BLaER1 (cell line): ENCODE data around the gene APOL3.
A peak's percentile ranks its signal among the peaks of the same experiment; 100 is the strongest.
"Not testable (repeated sequence)": the region's sequence is repeated elsewhere in the genome, so short reads cannot be mapped to it uniquely, and the experiment has no call there.

Source experiments
- H3K27ac ChIP-seq: shearing (Covaris generic); formaldehyde crosslinking; 2 replicates; pipeline ENCODE4 v1.8.1; 2022
- H3K27me3 ChIP-seq: shearing (Covaris generic); formaldehyde crosslinking; 2 replicates; pipeline ENCODE4 v1.8.1; 2022
- H3K36me3 ChIP-seq: shearing (Covaris generic); formaldehyde crosslinking; 2 replicates; pipeline ENCODE4 v1.8.1; 2022
- H3K4me1 ChIP-seq: shearing (Covaris generic); formaldehyde crosslinking; 2 replicates; pipeline ENCODE4 v1.8.1; 2022
- H3K4me2 ChIP-seq: shearing (Covaris generic); formaldehyde crosslinking; 2 replicates; pipeline ENCODE4 v1.8.1; 2022
- H3K4me3 ChIP-seq: shearing (Covaris generic); formaldehyde crosslinking; 2 replicates; pipeline ENCODE4 v1.8.1; 2022
- H3K9ac ChIP-seq: shearing (Covaris generic); formaldehyde crosslinking; 2 replicates; pipeline ENCODE4 v1.8.1; 2022
- H3K9me3 ChIP-seq: shearing (Covaris generic); formaldehyde crosslinking; 2 replicates; pipeline ENCODE4 v1.8.1; 2022
- H4K20me1 ChIP-seq: shearing (Covaris generic); formaldehyde crosslinking; 2 replicates; pipeline ENCODE4 v1.8.1; 2022
- Cebpa-rat ChIP-seq: shearing (Covaris generic); IDR thresholded peaks from 2 replicates; pipeline ENCODE4 v1.8.1; 2022

APOL3 gene

DNA sequence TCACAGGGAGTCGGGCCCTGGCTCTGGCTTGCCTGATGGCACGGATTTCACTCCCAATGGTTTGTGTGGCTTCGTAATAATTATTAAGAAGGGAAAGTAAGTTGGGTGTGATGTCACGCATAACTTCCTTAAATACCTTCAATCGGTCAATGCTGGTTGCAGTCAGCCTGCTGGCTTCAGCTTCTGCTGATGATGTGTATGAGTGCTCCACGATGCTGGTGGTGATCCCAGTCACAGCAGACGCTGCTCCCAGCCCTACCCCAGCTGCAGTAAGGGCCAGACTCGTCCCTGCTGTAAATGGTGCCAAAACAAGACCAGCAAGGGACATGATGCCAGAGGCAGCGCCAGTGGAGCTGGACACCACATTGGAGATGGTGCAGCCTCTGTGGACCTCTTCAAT is 19.1 kb downstream of the APOL3 start:
- Histone ChIP-seq H3K27me3 (no peaks in the 10 kb centered on the region), H3K9me3 (no peaks in the 10 kb centered on the region), H3K4me2 (no peak overlapping the region), H3K4me1 (no peaks in the 10 kb centered on the region), H3K36me3 (peaks cover 52% of the 10 kb centered on the region), H3K27ac (no peak overlapping the region), H3K4me3 (no peak overlapping the region), H4K20me1 (0 out of 2 replicates have a peak, but pooled peaks cover 5% of the 10 kb centered on the region), H3K9ac (no peak overlapping the region)
- no peak for TF ChIP-seq Cebpa-rat

DNA sequence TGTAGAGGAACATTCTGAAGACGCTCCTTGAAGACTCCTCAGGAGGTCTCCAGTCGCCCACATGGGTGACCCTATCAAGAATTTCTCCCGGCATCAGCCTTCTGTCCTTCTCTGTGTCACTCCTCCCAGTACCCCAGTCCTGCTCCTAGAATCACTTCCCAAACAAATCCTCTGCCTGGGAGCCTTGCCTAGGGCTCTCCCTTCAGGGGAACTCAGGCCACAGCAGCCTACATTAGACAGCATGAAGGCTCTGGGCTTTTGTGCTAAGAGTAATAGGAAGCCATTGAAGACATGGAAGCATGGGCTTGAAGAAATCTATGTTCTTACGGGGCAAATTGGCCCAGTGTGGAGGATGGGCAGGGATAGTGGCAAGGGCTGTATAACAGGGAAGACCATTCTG is 21.8 kb downstream of the APOL3 start:
- not testable (repeated sequence) for H3K27me3 ChIP-seq, H3K9ac ChIP-seq, H3K4me2 ChIP-seq, H3K4me3 ChIP-seq, H3K27ac ChIP-seq, H4K20me1 ChIP-seq, H3K9me3 ChIP-seq, H3K4me1 ChIP-seq
- peaks cover 41% of the 10 kb centered on the region for H3K36me3 ChIP-seq

DNA sequence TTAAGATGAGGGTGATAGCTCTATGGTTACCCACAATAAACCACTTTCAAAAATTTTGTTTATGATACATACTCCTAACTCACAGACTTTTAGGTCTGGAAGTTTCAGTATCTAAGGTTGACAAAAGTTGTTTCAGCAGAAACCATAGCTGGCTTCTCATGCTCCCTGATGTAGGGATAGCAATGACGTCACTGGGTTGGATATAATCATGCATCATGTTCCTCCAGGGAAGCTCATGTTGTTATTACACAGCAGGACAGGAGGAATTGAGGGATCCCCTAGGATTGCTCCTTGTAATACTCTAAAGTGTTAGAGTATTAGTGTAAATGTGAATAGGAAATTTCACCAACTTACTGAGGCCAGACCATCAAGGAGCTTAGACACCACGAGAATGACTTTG is 23.6 kb downstream of the APOL3 start:
- peaks cover 6% of the 10 kb centered on the region for H3K4me1 ChIP-seq
- H3K27me3 ChIP-seq: no peaks in the 10 kb centered on the region
- peaks cover 24% of the 10 kb centered on the region for H3K36me3 ChIP-seq
- no peak overlapping the region for H3K4me3 ChIP-seq
- no peak for TF ChIP-seq Cebpa-rat
- H3K9ac ChIP-seq: no peak overlapping the region
- H3K9me3 ChIP-seq: no peaks in the 10 kb centered on the region
- 0 out of 2 replicates have a peak, but pooled peaks cover 5% of the 10 kb centered on the region for H4K20me1 ChIP-seq
- no peak overlapping the region for H3K4me2 ChIP-seq
- H3K27ac ChIP-seq: no peak overlapping the region

DNA sequence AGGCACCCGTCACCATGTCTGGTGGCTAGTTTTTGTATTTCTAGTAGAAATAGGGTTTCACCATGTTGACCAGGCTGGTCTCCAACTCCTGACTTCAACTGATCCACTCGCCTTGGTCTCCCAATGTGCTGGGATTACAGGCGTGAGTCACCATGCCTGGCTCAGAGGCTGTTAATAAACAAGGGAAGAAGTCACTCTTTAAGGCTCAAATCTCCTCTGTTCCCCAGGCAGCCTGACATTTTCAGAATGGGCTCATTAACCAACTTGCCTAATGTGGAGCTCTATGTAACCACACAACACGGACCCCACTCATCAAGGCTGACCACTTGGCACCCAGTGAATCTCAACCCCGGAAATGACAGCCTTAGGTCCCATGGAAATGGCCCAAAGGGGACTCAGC is 24.1 kb downstream of the APOL3 start:
- Histone ChIP-seq H4K20me1 (0 out of 2 replicates have a peak, but pooled peaks cover 1% of the 10 kb centered on the region), H3K9me3 (no peaks in the 10 kb centered on the region)

DNA sequence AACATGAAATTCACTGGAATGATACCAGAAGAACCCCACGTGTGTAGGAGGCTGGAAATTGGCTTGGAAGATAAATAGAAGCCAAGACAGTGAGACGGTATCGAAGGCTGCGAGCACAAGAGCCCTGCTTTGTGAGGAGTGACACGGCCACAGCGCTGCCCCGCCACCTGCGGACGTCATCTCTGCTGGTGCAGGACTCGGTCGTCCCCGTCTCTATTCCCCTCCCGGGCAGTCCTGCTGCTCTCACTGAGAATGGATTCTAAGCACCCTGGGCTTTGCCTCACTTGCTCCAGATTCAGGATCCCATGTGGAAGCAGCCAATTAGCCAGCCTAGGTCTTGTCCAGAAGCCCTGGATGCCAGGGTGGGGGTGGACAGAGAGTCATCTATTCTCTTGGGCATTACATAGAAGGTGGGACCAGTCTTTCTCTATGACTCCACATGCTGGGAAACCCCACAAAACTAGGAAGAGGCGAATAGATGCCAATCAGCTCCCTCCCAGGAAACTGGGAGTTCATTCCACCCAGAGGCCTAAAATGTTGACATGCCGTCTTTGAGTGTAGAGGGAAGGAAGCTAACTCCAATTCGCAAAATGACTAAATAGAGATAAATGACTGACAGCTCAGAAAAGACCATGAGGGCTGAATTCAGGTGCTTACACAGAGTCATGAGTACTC is 25.1 kb downstream of the APOL3 start:
- TF ChIP-seq Cebpa-rat: no peak
- Histone ChIP-seq H3K36me3 (peaks cover 8% of the 10 kb centered on the region), H4K20me1 (no peaks in the 10 kb centered on the region), H3K27ac (no peak overlapping the region), H3K4me2 (no peak overlapping the region), H3K9ac (no peak overlapping the region), H3K9me3 (no peaks in the 10 kb centered on the region), H3K27me3 (no peaks in the 10 kb centered on the region), H3K4me3 (no peak overlapping the region), H3K4me1 (peaks cover 6% of the 10 kb centered on the region)

More for the DNA sequence above, 24.1 kb downstream of the APOL3 start:
- Histone ChIP-seq H3K9ac (no peak overlapping the region), H3K27me3 (no peaks in the 10 kb centered on the region), H3K36me3 (peaks cover 19% of the 10 kb centered on the region), H3K4me3 (no peak overlapping the region), H3K27ac (no peak overlapping the region), H3K4me1 (peaks cover 6% of the 10 kb centered on the region), H3K4me2 (no peak overlapping the region)
- TF ChIP-seq Cebpa-rat: no peak

DNA sequence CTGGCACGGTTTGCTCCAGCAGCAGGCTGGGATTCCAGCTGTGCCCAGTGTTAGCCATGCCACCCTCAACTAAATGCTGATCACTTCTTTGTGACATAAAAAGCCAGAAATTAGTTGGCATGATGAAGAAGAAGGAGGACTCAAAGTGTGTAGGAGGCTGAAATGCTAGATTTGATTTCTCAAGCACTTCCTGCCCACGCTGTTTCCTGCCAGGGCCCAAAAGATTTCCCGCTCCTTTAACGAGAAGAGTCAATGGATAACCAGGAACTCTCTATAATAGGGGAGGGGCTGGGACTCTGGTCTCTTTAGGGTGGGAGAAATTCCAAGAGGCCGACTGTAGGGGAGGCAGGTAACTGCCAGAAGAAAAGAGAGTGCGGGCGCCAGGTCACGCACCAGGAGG is 26.4 kb downstream of the APOL3 start:
- H3K36me3 ChIP-seq: no peaks in the 10 kb centered on the region
- H3K4me3 ChIP-seq: no peak overlapping the region
- no peak overlapping the region for H3K9ac ChIP-seq
- peaks cover 6% of the 10 kb centered on the region for H3K4me1 ChIP-seq
- no peak overlapping the region for H3K27ac ChIP-seq
- 0 out of 2 replicates have a peak overlapping the region, but pooled peaks have one; percentile 17 for H3K4me2 ChIP-seq
- no peaks in the 10 kb centered on the region for H4K20me1 ChIP-seq
- no peak for TF ChIP-seq Cebpa-rat
- no peaks in the 10 kb centered on the region for H3K9me3 ChIP-seq
- H3K27me3 ChIP-seq: no peaks in the 10 kb centered on the region

DNA sequence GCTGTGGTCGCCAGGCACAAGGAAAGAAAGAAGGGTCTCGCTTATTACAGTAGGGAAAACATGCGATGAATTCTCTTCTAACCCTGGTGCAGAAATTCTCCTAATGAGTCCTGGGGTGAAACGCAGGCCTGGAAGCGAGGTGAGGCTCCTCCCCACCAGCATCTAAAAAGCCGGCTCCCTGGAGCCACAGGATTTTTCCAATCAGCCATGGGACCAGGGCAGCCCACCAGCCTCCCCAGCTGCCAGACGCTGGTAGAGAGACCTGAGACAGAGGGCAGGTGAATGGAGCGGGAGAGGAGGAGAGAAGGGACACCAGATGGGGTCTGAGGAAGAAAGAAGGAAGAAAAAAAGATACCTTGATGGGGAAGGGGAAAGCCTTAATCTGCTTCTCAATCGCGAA is 28.6 kb downstream of the APOL3 start:
- Histone ChIP-seq H3K9ac (no peak overlapping the region), H3K4me2 (no peak overlapping the region), H3K27me3 (no peaks in the 10 kb centered on the region), H3K9me3 (no peaks in the 10 kb centered on the region), H3K4me3 (no peak overlapping the region), H4K20me1 (no peaks in the 10 kb centered on the region), H3K4me1 (peaks cover 6% of the 10 kb centered on the region), H3K36me3 (no peaks in the 10 kb centered on the region), H3K27ac (no peak overlapping the region)
- TF ChIP-seq Cebpa-rat: no peak

DNA sequence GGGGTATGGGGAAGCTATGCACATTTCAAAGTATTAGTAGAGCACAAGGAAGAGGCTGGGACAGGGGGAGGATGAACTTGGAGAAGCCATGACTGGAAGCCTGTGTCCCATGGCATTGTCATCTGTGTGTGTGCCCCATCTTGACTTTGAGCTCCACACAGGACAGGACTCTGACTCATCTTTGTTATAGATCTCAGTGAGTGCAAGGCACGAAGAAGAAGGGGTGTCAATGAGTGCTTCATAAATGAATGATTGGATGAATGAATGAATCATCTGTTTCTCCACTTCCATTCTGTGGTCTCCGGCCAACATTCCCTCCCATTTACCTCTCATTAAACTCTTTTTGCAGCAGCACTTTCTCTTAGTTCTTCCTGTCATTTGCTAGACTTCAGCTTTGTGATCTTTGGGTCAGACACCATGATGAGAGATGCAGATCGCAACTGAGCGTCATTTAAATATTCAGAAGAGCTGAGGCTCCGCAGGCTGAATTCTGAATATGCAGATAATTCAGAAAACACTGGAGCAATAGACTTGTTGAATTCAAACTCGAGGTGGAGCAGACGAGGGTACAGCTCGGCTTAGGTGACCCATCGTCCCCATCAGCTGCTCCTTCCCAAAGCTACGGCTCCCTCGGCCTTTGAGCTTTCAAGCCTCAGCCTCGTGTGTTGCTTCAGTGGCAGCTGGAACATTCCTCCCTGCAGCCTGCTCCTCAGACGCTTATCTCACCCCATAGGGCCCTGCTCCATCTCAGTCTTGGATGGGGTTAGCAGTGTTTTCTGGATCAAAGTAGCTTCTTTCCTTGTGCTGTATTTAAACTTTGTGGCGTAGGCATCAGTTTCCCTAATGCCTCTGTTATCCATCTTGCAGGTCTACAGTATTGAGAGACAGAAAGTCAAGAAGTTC is 30.8 kb downstream of the APOL3 start:
- Histone ChIP-seq H3K9ac (no peak overlapping the region), H3K36me3 (no peaks in the 10 kb centered on the region), H3K9me3 (no peaks in the 10 kb centered on the region), H3K4me3 (no peak overlapping the region), H3K4me1 (peaks cover 6% of the 10 kb centered on the region), H3K27me3 (no peaks in the 10 kb centered on the region), H3K27ac (no peak overlapping the region), H4K20me1 (no peaks in the 10 kb centered on the region), H3K4me2 (no peak overlapping the region)
- TF ChIP-seq Cebpa-rat: no peak

DNA sequence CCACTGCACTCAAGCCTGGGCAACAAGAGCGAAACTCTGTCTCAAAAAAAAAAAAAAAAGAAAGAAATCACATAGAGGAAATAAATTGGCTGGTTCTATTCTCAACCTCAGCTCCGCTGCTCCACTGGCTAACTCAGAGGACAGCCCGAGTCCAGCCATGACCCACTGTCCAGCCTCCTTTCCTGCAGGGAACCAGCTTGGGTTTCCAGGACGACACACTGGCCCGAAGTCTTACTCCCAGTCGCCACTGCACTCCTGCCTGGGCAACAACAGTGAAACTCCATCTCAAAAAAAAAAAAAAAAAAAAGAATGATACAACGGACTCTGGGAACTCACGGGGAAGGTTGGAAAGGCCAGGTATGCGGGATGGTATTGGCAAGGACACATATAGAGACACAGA is 31.5 kb downstream of the APOL3 start:
- Histone ChIP-seq H3K36me3 (no peaks in the 10 kb centered on the region), H4K20me1 (no peaks in the 10 kb centered on the region), H3K4me2 (no peak overlapping the region), H3K27me3 (no peaks in the 10 kb centered on the region), H3K9me3 (no peaks in the 10 kb centered on the region), H3K4me1 (peaks cover 2% of the 10 kb centered on the region), H3K27ac (no peak overlapping the region), H3K4me3 (no peak overlapping the region), H3K9ac (no peak overlapping the region)
- TF ChIP-seq Cebpa-rat: no peak

DNA sequence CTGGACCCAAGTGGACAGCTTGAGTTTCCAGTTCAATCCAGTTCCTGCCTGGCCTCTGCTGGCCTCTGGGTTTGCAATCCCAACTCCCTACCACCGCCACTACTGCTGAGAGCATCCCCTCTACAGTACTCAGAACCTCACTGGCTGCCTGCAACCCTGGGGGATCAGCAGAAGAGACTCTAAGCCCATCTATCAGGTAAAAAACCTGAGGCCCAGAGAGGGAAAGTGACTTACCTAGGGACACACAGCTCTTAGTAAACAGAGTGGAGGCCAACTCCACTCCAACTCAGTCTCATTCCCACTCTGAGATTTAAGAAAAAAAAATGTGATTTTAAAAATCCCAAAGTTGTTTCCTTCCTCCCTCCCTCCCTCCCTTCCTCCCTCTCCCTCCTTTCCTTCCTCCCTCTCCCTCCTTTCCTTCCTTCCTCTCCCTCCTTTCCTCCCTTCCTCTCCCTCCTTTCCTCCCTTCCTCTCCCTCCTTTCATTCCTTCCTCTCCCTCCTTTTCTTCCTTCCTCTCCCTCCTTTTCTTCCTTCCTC is 34.5 kb downstream of the APOL3 start:
- no peak for TF ChIP-seq Cebpa-rat
- no peak overlapping the region for H3K4me3 ChIP-seq
- H3K4me2 ChIP-seq: no peak overlapping the region
- no peaks in the 10 kb centered on the region for H3K9me3 ChIP-seq
- H3K4me1 ChIP-seq: peaks cover 6% of the 10 kb centered on the region; the same call in 1 of the 2 replicates
- no peak overlapping the region for H3K27ac ChIP-seq
- no peak overlapping the region for H3K9ac ChIP-seq
- H4K20me1 ChIP-seq: no peaks in the 10 kb centered on the region
- no peaks in the 10 kb centered on the region for H3K36me3 ChIP-seq
- no peaks in the 10 kb centered on the region for H3K27me3 ChIP-seq
